Activated T-cell treated with anti-CD3 and anti-CD28 coated beads for 24 hours (primary cell): Measurements from ENCODE around the gene SELENOV.

Experiments
- DNase-seq: peaks from one replicate; pipeline ENCODE4 v3.0.0-alpha.2; 2020; ENCODE audit warnings: low read depth

The SELENOV gene

DNA sequence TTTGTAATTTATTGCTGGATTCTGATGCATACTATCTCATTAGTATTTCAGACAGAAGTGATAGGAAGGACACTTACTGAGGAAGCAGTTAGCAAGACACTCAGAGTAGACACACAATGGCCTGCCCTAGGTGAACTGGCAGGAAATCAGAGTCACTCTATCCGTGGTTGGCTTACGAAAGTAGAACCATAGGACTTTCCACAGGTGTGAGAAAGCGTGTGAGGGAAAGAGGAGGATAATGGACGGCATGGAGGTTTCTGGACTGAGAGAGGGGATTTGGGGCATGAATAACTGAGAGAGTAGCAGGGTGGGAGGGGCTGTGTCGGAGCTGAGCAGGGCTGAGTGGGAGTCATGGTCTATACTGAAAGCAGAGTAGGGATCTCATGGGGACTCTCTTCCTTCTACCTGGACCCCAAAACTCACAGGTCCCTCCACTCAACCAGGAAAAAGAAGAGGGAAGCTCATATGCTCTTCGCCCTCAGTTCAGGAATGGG is 43.7 kb downstream of the SELENOV start:
- DNase-seq, result no peak

DNA sequence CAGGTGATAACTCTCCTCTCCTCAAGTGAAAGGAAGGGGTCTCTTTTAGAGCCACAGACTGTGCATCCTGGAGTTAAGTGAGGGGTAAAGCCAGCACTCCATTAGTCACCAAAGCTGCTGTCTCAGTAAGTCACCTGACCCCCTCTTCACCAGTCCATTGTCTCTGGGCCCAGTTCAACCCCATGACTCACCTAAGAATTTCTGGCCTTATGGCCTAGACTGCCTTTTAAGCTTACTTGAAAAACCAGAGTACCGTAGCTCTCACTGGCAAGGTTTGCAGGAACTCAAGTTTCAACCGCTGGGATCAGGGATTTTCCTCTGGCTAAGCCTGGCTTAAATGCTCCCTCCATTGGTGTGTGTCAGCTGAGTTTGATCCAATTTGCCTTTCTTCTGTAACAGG is 48.5 kb downstream of the SELENOV start:
- no peak for DNase-seq

DNA sequence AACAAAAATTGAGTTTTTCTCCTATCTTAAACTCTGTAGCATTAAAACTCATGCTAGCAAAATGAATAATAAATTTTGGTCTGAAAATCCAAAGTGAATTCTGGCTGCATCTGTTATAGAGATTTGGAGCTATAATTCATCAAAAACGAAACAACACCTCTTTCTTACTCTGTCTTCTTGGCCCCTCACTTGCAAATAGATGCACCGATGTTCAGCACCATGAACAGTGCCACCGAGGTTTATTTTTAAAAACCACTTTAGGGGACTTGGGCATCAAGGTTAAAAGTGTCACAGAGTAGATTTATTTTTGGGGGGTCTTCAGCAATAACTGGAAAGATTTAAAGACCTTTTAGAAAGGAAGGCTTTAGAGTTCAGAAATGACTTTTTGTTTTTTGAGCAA is 51.1 kb downstream of the SELENOV start:
- no peak for DNase-seq

DNA sequence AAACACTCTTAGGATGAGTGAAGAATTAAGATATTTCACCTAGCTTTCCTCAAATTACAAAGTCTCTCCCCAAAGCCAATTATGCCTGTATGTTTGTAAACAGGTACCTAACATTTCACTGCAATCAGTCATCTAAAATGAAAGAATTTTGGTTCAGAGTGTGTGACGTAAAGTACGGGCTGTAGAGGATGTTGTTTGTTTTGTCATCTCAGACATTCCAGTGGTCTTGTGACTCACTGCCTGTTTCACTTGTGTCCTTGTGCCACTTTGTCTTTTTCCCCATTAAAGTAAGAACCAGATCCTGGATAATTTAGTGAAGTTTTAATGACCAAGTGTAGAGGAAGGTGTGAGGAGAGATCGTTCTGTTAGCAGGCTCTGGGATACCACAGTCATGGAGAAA is 53.7 kb downstream of the SELENOV start:
- DNase-seq, result no peak
